H1 (cell line): ENCODE results near the gene SLC25A51.

Experiments
- JUND ChIP-seq: IDR thresholded peaks from 2 replicates; pipeline ENCODE4 v1.6.1; 2011; ENCODE audit warnings: mild to moderate bottlenecking, improper control_type of control experiment, low read length
- PHF8 ChIP-seq: fragments of 200-600 bp; sonication (generic); conservative IDR thresholded peaks from 2 replicates; pipeline ENCODE4 v1.7.1; 2012; ENCODE audit warnings: low read depth, mild to moderate bottlenecking, inconsistent platforms, low read length, moderate library complexity
- TAF1 ChIP-seq: IDR thresholded peaks from 2 replicates; pipeline ENCODE4 v1.6.1; 2011; ENCODE audit warnings: mild to moderate bottlenecking, low read depth, low read length
- TBP ChIP-seq: IDR thresholded peaks from 2 replicates; pipeline ENCODE4 v1.6.1; 2011; ENCODE audit warnings: low read depth, low read length, improper control_type of control experiment
- ZNF274 ChIP-seq: IDR thresholded peaks from 2 replicates; pipeline ENCODE4 v1.7.0; 2012; ENCODE audit warnings: low read length, borderline replicate concordance; ENCODE audit errors: extremely low read depth
- TF ChIP-seq, protein P1 (sequence below), 3 experiments: IDR thresholded peaks; 1 replicate in 2 of 3; 2 replicates in 1 of 3; pipeline versions ENCODE4 v1.5.1 to v1.6.1; 2011; ENCODE audit warnings: low read length in 3 of 3, mild to moderate bottlenecking in 3 of 3, inconsistent platforms in 2 of 3, low read depth in 1 of 3, moderate library complexity in 1 of 3; ENCODE audit not compliant: insufficient read depth in 1 of 3; ENCODE audit errors: control extremely low read depth in 1 of 3

- TF ChIP-seq, protein P1, sequence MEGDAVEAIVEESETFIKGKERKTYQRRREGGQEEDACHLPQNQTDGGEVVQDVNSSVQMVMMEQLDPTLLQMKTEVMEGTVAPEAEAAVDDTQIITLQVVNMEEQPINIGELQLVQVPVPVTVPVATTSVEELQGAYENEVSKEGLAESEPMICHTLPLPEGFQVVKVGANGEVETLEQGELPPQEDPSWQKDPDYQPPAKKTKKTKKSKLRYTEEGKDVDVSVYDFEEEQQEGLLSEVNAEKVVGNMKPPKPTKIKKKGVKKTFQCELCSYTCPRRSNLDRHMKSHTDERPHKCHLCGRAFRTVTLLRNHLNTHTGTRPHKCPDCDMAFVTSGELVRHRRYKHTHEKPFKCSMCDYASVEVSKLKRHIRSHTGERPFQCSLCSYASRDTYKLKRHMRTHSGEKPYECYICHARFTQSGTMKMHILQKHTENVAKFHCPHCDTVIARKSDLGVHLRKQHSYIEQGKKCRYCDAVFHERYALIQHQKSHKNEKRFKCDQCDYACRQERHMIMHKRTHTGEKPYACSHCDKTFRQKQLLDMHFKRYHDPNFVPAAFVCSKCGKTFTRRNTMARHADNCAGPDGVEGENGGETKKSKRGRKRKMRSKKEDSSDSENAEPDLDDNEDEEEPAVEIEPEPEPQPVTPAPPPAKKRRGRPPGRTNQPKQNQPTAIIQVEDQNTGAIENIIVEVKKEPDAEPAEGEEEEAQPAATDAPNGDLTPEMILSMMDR (IDR thresholded peaks at IDR 0.05; ENCODE audit: control extremely low read depth in 1 of 3, insufficient read depth in 1 of 3, low read depth in 1 of 3, low read length in 3 of 3), result no peak
- TF ChIP-seq ZNF274 (no peak), TAF1 (no peak), JUND (no peak), PHF8 (no peak), TBP (no peak)
Measured at GRCh38 chr9:37905776-37906175, 1.8 kb upstream of the SLC25A51 start.
